Anterior cingulate cortex (tissue), 58 donors: ENCODE results near the gene TYW1B.
"Not testable (repeated sequence)": the region's sequence is repeated elsewhere in the genome, so short reads cannot be mapped to it uniquely, and the experiment has no call there.

Experiments
- DNase-seq, 58 donors: peaks; one replicate each; lab custom pipeline; 2025; lab: John Stamatoyannopoulos, UW

TYW1B gene, protein sequence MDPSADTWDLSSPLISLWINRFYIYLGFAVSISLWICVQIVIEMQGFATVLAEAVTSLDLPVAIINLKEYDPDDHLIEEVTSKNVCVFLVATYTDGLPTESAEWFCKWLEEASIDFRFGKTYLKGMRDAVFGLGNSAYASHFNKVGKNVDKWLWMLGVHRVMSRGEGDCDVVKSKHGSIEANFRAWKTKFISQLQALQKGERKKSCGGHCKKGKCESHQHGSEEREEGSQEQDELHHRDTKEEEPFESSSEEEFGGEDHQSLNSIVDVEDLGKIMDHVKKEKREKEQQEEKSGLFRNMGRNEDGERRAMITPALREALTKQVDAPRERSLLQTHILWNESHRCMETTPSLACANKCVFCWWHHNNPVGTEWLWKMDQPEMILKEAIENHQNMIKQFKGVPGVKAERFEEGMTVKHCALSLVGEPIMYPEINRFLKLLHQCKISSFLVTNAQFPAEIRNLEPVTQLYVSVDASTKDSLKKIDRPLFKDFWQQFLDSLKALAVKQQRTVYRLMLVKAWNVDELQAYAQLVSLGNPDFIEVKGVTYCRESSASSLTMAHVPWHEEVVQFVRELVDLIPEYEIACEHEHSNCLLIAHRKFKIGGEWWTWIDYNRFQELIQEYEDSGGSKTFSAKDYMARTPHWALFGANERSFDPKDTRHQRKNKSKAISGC

GRCh38 chr7:72827839-72828591 lies at the start of gene TYW1B:
Gene TYW1B, minus strand, starts transcription at chr7:72828200. Its CDS starts 125 bp downstream, at chr7:72828075.
- DNase-seq: peak; percentile 79 to 99 (median 97)

DNA sequence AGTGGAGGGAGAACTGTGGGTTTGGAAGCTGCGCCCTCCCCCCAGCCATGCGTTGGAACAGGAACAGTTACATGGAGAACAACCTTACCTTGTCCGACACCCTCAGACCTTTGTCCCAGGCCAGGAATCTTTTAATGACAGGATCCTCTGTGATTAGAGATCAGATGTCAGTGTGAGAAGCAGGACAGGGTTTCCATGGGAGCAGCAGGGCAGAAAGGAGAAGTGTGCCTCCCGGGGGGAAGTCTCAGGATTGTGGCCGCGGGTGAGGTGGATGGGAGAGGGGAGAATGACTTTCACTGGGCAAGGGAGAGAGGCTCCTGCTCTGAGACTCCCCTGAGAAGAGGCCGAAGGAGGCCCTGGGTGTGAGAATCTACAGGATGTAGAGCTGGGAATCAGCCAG lies 39.6 kb upstream of the TYW1B start:
- DNase-seq: not testable (repeated sequence)

GRCh38 chr7:72858846-72859400 lies 30.9 kb upstream of the TYW1B start:
- DNase-seq: not testable (repeated sequence)

- not testable (repeated sequence) for DNase-seq
These were observed 29.9 kb upstream of the TYW1B start for GRCh38 chr7:72857925-72858324.

GRCh38 chr7:72855261-72855660 lies 27.3 kb upstream of the TYW1B start:
- DNase-seq: not testable (repeated sequence)

- not testable (repeated sequence) for DNase-seq
These were observed 24.9 kb upstream of the TYW1B start for GRCh38 chr7:72852937-72853336.

DNA sequence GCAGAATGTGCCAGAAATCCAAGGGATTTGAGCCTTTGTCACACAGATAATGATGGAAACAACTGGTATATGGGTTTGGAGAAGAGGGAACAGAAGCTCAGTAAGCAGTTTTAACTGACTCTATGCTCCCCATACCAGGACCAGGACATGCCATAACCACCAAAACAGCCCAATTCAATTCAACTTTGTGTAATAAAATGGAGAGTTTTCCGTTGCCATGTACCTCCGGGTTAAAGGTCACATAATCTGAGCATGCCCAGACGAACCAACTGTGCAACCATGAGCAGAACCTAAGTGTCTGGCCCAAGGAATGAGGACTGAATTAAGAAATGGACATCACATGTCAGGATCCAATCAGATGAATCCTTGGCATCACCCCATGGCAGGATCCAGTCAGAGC lies 22.7 kb upstream of the TYW1B start:
- not testable (repeated sequence) for DNase-seq

DNA sequence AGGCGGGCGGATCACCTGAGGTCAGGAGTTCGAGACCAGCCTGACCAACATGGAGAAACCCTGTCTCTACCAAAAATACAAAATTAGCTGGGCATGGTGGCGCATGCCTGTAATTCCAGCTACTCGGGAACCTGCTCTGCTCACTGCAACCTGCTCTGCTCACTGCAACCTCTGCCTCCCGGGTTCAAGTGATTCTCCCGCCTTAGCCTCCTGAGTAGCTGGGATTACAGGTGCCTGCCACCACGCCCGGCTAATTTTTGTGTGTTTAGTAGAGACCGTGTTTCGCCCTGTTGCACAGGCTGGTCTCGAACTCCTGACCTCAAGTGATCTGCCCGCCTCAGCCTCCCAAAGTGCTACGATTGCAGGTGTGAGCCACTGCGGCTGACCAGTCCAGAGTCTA lies 16.1 kb upstream of the TYW1B start:
- not testable (repeated sequence) for DNase-seq

- not testable (repeated sequence) for DNase-seq
These were observed 15.2 kb upstream of the TYW1B start for GRCh38 chr7:72843166-72843565.

GRCh38 chr7:72840966-72841511 lies 13.0 kb upstream of the TYW1B start:
- not testable (repeated sequence) for DNase-seq

DNA sequence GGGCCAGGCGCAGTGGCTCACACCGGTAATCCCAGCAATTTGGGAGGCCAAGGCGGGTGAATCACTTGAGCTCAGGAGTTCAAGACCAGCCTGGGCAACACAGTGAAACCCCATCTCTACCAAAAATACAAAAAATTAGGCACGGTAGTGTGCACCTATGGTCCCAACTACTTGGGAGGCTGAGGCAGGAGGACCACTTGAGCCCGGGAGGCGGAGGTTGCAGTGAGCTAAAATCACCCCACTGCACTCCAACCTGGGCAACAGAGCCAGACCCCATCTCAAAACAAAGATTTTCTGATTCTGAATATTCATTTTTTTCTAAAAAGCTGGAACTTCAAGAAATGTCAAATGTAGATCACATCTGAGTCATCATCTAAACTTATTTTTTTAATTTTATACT lies 10.3 kb upstream of the TYW1B start:
- not testable (repeated sequence) for DNase-seq

DNA sequence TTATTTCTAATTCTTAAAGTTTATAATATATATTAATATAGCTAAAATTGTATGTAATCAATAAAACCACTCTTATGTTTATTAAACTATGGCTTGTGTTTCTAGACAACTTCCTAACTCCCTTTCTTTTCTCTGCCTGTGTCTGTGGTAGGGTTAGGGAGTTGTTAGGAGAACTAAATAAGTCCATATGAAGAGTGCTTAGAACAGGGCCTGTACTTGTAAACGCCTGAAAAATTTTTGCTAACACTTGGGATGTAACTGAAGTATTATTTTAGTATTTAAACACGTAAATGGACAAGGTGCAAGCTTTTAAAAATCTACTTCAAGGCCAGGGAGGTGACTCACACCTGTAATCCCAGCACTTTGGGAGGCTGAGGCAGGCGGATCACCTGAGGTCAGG lies 9.3 kb upstream of the TYW1B start:
- DNase-seq: not testable (repeated sequence)

GRCh38 chr7:72830567-72830966 lies 2.6 kb upstream of the TYW1B start:
- DNase-seq: not testable (repeated sequence)

GRCh38 chr7:72829687-72830354 lies 1.8 kb upstream of the TYW1B start:
- DNase-seq: peak in 43 of 58 donors; percentile 3 to 79 (median 51)

- peak; percentile 50 to 97 (median 92) for DNase-seq
These were observed 1.3 kb upstream of the TYW1B start for GRCh38 chr7:72829291-72829686.

DNA sequence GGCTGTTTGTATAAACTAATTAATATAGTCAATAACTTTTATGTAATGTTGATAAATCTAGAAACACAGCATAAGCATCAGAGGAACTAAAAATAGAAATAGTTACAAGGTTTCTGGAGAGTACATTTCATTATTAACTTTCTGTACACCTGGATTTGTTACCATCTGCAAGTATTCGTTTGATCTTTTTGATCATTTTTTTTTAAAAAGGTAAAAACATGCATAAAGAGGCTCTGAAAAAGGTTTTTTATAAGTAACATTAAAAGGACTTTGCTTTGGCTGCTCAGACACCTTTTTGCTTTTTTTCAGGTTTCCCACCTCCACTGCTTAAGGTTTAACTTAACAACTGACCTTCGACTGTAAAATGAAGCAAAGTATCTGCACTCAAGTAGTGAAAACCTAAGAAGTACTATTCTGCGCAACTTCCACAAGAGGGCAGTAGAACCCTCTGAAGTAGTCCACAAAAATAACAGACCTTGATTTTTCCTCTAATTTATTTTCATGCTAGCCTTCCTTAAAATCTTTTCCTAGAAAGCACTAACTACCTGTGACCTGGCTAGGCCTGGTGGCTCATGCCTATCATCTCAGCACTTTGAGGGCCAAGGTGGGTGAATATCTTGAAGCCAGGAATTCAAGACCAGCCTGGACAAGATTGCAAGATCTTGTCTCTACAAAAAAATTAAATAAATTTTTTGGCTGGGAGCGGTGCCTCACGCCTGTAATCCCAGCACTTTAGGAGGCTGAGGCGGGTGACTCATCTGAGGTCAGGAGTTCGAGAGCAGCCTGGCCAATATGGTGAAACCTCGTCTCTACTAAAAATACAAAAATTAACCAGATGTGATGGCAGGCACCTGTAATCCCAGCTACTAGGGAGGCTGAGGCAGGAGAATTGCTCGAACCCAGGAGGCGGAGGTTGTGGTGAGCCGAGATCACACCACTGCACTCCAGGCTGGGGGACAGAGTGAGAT lies 4.0 kb downstream of the TYW1B start:
- DNase-seq: not testable (repeated sequence)

DNA sequence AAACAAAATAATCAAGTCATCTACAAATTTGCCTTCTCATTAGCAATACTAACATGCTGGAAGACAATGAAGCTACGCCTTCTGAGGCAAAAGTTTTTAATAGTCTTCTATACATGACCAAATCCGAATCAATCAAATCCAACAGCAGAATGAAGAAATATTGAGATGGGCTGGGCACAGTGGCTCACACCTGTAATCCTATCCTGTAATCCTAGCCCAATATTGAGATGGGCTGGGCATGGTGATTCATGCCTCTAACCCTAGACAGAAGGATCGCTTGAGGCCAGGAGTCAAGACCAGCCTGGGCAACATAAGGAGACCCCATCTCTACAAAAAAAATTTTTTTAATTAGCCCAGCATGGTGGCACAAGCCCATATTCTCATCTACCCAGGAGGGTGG lies 5.5 kb downstream of the TYW1B start:
- not testable (repeated sequence) for DNase-seq

DNA sequence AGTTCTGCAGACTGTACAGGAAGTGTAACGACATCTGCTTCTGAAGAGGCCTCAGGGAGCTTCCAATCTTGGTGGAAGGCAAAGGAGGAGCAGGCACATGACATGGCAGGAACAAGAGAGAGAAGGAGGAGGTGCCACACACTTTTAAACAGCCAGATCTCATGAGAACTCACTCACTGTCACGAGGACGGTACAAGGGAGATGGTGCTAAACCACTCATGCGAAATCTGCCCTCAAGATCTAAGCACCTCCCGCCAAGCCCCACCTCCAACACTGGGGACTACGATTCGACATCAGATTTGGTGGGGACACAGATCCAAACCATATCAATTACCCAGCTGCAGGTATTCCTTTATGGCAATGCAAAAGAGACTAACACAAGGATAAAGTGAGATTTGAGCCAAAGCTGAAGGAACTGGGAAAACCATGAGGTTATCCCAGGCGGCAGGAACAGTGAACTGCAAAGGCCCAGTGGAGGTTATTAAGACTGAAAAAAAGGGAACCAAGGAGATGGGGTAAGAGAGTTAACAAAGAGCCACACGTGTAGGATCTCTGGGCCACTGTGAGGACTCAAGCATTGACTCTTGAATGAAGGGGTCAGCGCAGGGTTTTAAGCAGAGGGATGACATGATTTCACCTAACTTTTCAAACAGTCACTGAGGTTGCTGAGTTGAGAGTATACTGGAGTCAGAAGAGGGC lies 9.2 kb downstream of the TYW1B start:
- DNase-seq: not testable (repeated sequence)
